Measurements from ENCODE around the gene ZNF879.

DNA sequence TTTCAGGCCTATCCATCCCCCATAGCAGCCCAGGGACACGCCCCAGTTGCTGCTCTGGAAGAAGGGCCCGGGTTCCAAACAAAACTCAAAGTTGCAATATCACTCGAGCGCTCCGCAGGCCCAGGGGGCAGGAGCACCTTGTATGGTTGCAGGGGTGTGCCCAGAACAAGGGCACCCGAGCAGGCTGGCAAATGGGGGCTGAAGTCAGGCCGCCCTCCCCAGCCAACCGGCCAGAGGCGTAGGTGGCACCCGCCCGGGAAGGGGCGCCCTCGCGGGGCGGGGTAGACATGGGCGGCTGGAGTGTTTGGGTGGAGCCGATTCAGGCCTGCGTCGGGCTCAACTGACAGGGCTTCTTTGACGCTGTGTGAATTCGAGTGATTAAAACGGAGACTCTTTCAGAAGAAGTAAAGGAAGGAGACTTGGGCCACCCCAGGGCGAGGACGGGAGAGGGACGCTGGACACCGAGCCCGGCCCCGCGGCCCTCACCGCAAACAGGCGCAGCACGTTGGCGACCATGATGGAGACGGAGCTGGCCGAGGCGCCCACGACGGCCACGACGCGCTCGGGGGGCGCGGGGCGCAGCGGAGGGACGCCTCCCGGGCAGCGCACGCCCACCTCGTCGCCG is 29.5 kb upstream of the ZNF879 start:
- TF ChIP-seq, protein P1, sequence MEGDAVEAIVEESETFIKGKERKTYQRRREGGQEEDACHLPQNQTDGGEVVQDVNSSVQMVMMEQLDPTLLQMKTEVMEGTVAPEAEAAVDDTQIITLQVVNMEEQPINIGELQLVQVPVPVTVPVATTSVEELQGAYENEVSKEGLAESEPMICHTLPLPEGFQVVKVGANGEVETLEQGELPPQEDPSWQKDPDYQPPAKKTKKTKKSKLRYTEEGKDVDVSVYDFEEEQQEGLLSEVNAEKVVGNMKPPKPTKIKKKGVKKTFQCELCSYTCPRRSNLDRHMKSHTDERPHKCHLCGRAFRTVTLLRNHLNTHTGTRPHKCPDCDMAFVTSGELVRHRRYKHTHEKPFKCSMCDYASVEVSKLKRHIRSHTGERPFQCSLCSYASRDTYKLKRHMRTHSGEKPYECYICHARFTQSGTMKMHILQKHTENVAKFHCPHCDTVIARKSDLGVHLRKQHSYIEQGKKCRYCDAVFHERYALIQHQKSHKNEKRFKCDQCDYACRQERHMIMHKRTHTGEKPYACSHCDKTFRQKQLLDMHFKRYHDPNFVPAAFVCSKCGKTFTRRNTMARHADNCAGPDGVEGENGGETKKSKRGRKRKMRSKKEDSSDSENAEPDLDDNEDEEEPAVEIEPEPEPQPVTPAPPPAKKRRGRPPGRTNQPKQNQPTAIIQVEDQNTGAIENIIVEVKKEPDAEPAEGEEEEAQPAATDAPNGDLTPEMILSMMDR (IDR thresholded peaks at IDR 0.05): no peak
- no peak for TF ChIP-seq POLR2A (IDR thresholded peaks at IDR 0.05)
- TF ChIP-seq POLR2AphosphoS5 (IDR thresholded peaks at IDR 0.05): no peak

Measured in transverse colon (tissue), 4 donors.